ENCODE results near the gene NXT1. TPM values are rescaled to one million over a fixed set of nuclear protein-coding genes. Genes with fewer than 3 reads are reported as not detected.

Gene NXT1
- total and polyA plus RNA-seq, 10 of the 15 experiments (the other 5 are each of a cell fraction or from before 2014, with no cell fraction given), result 10.2 to 66.7 (median 44.0) TPM

GRCh38 chr20:23357767-23358562 lies 7.4 kb downstream of the NXT1 start (continued):
- TF ChIP-seq E2F8 (IDR thresholded peaks at IDR 0.05; ENCODE audit: low read depth, partially characterized antibody) (no peak), BRCA1 (IDR thresholded peaks at IDR 0.05; ENCODE audit: low read depth, low read length) (no peak), ZZZ3 (IDR thresholded peaks at IDR 0.05; ENCODE audit: control insufficient read depth, insufficient read length, low read depth) (no peak), SUZ12 (IDR thresholded peaks at IDR 0.05; ENCODE audit: unreplicated experiment) (no peak), STAT3 (IDR thresholded peaks at IDR 0.05; ENCODE audit: low read depth, low read length) (no peak), ZNF274 (IDR thresholded peaks at IDR 0.05; ENCODE audit: insufficient read depth, insufficient read length) (no peak), NFXL1 (IDR thresholded peaks at IDR 0.05; ENCODE audit: borderline replicate concordance) (no peak), SP1 (IDR thresholded peaks at IDR 0.05; ENCODE audit: low read depth, low read length) (peak; percentile 79), WRNIP1 (IDR thresholded peaks at IDR 0.05; ENCODE audit: borderline replicate concordance, low read depth, low read length) (no peak), ZBTB33 (IDR thresholded peaks at IDR 0.05) (no peak), MXI1 (IDR thresholded peaks at IDR 0.05; ENCODE audit: low read depth, low read length) (peak; percentile 91), PML (IDR thresholded peaks at IDR 0.05; ENCODE audit: low read length) (no peak; the same call in 1 of the 2 replicates), SIN3A (IDR thresholded peaks at IDR 0.05; ENCODE audit: low read depth, low read length) (peak; percentile 74; the same call in 1 of the 2 replicates), RAD51 (IDR thresholded peaks at IDR 0.05) (peak; percentile 98), RCOR1 (conservative IDR thresholded peaks at IDR 0.05; ENCODE audit: low read depth, low read length) (no peak), BMI1 (IDR thresholded peaks at IDR 0.05; ENCODE audit: borderline replicate concordance) (peak; percentile 34; the same call in 1 of the 2 replicates), EP300 (IDR thresholded peaks at IDR 0.05; ENCODE audit: borderline replicate concordance in 1 of 2, control insufficient read depth in 1 of 2, low read depth in 2 of 2, low read length in 2 of 2) (peak in 1 of 2 experiments; percentile 48; a peak in 1 of 4 replicates), CHD2 (IDR thresholded peaks at IDR 0.05; ENCODE audit: borderline replicate concordance, low read depth, low read length) (peak; percentile 64; the same call in 1 of the 2 replicates), DPF2 (IDR thresholded peaks at IDR 0.05) (0 out of 2 replicates have a peak, but pooled peaks have one; percentile 61), ZNF592 (IDR thresholded peaks at IDR 0.05) (no peak)

All from GM12878 (cell line).